HG03469 (cell line): ENCODE results near the gene PARD3B.

Experiments used
- ATAC-seq: cut with Tn5 transposase; IDR thresholded peaks from one replicate; pipeline ENCODE4 v1.9.1; 2021; ENCODE audit warnings: mild to moderate bottlenecking, moderate library complexity, moderate number of reproducible peaks; ENCODE audit not compliant: unreplicated experiment

PARD3B gene

DNA sequence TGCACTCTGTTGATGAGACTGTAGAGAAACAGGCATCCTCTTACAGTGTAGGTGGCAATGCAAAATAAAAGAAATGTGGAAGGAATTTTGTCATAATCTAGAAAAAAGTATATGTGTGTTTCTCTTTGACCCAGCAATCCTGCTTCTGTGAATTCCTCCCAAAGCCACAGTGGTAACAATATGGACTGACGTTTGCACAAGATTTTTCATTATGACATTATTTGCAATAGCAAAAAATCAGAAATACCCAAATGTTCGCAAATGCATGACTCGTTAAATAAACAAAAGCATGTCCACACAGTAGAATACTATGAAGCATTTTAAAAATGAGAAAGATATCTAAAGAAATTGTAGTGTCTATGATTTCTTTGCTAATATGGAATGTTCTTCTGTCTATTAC lies 881.8 kb downstream of the PARD3B start:
- no peak for ATAC-seq

DNA sequence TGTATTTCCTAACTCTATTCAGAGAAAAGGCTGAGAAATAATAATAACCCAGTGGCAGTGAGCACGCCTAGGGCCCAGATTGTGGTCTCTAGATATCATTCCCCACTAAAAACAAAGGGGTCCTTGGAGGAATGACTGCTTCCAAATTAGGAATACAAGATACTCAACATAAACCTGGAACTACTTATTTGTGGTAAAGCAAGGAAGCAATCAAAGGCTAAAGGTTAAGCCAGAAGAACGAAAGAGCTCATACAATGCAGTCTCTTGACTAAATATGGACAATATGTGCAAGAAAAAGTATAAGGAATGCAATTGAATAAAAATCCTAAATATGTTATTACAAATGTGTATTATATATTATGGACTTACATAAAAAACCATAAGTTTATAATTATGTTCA lies 883.5 kb downstream of the PARD3B start:
- ATAC-seq, result no peak

DNA sequence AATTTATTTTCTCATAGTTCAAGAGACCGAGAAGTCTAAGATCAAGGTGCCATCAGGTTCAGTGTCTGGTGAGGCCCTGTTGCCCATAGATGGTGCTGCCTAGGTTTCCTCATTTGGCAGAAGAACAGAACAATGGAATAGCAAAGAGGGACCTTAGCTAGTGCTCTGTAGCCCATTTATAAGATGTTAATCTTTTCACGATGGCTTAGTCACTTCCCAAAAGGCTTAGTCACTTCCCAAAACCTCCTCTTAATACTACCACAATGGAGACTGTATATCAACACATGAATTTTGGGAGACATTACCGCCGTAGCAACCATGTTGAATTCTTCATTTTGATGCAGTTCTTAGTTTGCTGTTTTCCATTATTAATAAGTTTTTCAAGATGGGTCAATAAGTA lies 890.7 kb downstream of the PARD3B start:
- no peak for ATAC-seq

GRCh38 chr2:205438241-205438640 lies 893.0 kb downstream of the PARD3B start:
- no peak for ATAC-seq

DNA sequence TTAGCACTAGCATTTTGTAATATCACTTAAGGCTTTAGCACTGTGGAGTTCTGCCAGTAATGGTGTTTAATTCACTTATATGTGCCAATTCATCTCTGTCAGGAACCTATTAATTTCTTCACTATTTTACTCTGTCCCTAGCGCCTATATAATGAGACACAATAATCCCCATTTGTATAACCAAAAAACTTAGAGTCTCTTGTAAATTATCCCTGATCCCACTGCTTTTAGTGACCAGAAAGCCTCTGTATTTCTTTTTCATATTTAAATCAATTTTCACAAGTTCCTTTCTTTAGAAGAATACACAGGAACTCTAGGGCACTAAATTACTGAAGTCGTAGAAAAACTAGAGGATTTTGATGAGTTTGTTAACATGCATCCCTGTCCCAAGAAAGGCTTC lies 894.3 kb downstream of the PARD3B start:
- ATAC-seq, result no peak

DNA sequence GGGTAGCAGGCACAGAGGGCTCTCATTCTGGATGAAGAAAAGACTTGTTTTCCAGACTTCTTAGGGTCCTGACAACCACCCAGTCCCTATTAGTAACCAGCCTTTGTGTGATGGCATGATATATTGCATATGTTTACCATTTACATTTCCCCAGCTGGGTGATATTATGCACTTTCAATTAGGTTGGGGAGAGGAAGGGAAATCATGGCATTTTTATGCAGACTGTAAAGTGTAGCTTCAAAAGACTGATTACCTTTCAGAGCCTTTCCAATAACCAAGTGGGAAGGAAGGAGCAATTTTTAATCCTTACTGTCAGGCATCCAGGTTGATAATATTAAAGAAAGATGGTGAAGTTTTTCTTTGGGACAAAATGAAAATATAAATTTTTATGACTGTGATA lies 896.2 kb downstream of the PARD3B start:
- no peak for ATAC-seq

DNA sequence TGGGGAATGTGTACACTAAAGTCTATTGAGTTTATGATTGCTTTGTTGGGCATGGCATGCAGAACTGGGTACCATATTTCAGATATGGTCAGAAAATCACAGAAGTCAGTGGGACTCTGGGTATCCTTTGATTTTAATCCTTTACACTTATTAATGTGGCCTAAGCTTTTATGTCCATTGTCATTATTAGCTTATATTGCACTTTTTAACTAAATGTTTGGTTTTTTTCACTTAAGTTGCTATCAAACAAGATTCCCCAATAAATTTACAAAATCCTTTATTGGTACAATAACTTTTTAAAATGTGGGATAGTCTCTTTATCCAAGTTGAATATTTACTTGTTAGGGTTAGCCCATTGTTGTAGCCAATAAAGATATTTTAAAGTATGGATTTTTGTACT lies 902.9 kb downstream of the PARD3B start:
- ATAC-seq, result no peak

DNA sequence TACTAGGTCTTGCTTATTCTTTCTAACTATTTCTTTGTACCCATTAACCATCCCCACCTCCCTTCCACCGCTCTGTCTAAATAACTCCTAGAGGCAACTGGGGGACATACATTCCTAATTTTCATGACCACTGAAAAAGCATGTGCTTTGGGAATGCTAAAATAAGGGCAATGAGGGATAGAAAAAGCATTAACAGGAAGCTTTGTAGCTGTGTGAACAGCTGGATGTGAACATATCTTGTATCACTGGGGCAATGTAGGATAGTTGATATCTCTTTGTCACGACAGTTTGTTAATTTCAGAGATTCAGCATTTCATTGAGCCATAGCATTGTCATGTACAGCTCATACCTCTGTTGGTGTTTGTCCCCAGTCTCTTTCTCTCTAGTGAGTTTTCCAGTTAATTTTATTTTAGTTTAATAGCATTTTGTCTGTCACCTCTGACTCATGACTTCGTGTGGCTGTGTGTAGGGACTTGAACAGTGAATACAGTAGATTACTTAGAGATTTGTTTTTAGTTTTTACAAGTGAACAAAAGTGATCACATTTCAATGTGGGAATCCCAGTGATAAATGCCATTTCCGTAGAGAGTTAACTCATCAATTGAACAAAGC lies 906.7 kb downstream of the PARD3B start:
- no peak for ATAC-seq

DNA sequence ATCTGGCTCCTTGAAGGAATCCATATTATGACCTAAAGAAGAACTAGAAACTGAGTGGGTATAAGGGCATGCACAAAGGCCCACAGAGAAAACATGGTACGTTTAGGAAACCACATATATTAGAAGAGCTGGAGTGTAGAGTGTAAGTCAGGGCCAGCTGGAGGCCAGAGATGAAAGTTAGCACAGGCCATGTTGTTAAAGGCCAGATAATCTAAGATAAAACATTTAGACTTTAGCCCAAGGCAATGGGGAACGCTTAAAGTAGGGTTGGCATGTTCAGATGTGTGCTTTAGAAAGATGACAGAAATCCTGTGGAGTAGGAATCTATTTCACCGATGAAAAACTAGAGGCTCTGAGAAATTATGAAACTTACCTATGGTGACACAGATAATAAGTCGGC lies 907.9 kb downstream of the PARD3B start:
- no peak for ATAC-seq

- no peak for ATAC-seq
Measured at GRCh38 chr2:205456682-205457081, 911.4 kb downstream of the PARD3B start.

DNA sequence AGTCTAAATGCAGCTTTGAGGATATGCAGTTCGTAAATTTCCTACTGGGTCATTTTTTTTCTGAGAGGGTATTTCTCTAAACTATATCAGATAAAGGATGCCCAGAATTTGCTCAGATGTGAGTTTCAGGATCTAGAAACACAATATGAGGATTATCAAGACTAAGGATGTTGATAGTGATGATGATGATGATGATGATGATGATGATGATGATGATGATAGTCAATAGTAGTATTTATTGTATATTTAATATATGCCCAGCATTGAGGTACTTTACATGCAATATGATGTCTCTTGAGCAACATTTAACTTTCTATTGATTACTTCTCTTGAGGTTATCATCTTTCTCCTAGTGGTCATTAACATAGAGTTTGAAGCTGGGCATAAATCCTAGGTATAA lies 914.9 kb downstream of the PARD3B start:
- ATAC-seq, result no peak

DNA sequence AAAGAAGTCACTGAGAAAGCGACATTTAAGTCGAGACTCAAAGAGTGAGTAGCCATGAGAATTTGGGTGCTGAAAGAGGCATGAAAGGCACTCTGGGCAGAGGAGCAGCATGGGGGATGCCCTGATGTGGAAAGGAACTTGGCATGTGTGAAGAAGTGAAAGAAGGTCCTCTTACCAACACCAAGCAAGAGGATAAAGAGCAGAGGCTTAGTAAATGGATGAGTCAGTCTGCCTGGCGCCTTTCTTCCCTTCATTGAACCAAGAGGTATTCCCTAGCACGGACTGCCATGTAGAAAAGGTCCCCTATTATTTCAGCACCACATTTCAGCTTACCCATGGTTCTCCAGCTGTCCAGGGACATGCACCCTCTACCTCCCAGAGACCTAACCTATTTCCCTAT lies 915.9 kb downstream of the PARD3B start:
- ATAC-seq, result no peak

- no peak for ATAC-seq
Measured at GRCh38 chr2:205461678-205462665, 916.7 kb downstream of the PARD3B start.

- ATAC-seq, result no peak
Measured at GRCh38 chr2:205462681-205463345, 917.5 kb downstream of the PARD3B start.

GRCh38 chr2:205463466-205464025 lies 918.3 kb downstream of the PARD3B start:
- no peak for ATAC-seq

GRCh38 chr2:205464681-205465080 lies 919.4 kb downstream of the PARD3B start:
- no peak for ATAC-seq

DNA sequence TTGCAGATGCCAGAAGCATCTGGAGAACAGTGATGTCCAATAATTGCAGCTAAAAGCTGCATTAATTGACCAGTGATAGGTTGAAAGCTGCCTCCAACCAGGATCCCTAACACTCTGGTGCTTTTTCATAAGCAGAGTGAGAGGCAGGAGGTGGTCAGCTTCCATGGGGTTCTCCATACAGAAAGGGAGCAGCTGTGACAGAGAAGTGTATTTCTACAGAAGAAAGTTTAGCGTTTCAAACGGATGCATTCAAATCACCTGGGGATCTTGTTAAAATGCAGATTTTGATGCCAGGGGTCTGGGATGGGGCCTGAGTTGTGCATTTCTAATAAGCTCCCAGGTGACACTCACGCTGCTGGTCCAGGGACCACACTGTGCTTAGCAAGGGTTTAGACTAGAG lies 920.5 kb downstream of the PARD3B start:
- ATAC-seq, result no peak

DNA sequence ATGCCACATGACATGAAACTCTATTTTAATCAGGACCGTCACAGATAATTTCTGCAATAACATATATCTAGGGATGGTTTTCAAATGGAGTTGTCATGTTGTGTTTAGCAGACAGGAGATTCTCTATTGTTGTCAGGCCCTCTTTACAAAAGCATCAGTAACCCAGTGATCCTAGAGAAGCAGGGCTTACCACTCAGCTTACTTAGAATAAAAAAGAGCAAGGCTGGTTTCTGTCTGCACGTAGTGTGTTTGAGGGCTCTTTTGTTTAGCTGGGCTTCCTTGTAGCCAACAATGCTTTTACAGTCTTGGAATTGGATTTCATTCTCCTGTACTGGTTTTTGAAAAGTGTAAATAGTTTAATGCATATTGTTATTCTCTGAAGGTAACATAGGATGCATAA lies 926.5 kb downstream of the PARD3B start:
- ATAC-seq, result no peak

DNA sequence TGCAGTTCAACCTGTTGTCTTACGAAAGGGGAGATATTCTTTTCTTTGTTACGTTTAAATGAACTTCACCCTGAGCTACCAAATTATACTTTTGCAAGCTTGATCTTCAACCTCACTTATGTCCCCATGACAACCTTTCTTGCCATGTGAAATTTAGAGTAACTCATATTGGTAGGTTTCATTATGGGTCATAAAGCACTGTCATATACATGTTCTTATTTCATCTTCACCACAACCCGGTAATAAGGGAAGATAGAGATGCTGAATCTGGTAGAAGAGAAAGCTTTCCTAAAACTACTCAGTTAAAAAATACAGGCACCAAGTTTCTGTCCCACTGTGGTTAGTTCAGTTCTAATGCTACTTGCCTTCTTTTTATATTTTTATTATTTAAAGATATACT lies 928.5 kb downstream of the PARD3B start:
- ATAC-seq, result no peak

- ATAC-seq, result no peak
Measured at GRCh38 chr2:205474741-205475415, 929.6 kb downstream of the PARD3B start.

- no peak for ATAC-seq
Measured at GRCh38 chr2:205475416-205475768, 930.1 kb downstream of the PARD3B start.
